ENCODE data around the gene C6orf120.

DNA sequence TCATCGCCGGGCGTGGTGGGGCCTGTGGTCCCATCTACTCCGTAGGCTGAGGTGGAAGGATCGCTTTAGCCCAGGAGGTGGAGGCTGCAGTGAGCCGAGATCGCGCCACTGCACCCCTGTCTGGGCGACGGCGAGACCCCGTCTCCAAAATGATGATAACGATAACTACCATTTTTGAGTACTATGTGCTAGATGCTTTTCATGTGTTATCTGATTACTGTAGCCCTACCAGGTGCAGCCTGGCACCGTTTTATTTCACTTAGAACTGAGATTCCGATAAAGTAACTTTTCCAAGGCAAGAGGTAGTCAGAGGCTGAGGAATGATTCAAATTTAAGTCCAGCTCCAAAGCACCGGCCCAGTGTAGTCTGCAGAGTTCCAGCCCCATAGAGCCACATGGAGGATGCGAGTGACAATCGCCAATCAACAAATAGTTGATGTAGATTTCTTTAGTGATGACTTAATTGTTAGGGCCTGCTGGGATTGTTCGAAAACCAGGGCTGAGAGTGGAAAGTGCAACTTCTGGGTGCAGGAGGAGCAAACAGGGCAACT is 50.2 kb downstream of the C6orf120 start:
- TF ChIP-seq, protein P1, sequence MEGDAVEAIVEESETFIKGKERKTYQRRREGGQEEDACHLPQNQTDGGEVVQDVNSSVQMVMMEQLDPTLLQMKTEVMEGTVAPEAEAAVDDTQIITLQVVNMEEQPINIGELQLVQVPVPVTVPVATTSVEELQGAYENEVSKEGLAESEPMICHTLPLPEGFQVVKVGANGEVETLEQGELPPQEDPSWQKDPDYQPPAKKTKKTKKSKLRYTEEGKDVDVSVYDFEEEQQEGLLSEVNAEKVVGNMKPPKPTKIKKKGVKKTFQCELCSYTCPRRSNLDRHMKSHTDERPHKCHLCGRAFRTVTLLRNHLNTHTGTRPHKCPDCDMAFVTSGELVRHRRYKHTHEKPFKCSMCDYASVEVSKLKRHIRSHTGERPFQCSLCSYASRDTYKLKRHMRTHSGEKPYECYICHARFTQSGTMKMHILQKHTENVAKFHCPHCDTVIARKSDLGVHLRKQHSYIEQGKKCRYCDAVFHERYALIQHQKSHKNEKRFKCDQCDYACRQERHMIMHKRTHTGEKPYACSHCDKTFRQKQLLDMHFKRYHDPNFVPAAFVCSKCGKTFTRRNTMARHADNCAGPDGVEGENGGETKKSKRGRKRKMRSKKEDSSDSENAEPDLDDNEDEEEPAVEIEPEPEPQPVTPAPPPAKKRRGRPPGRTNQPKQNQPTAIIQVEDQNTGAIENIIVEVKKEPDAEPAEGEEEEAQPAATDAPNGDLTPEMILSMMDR (IDR thresholded peaks at IDR 0.05; ENCODE audit: low read depth, low read length, poor library complexity, severe bottlenecking): no peak
- TF ChIP-seq EZH2phosphoT487 (IDR thresholded peaks at IDR 0.05; ENCODE audit: borderline replicate concordance, low read length): no peak
